GM13976 (cell line): ENCODE data around the gene KIAA1958.
"Not testable (repeated sequence)": the region's sequence is repeated elsewhere in the genome, so short reads cannot be mapped to it uniquely, and the experiment has no call there.

Experiments
- DNase-seq: peaks from one replicate; pipeline ENCODE4 v3.0.0; 2012; ENCODE audit warnings: low spot score
- CTCF ChIP-seq: IDR thresholded peaks from 2 replicates; pipeline ENCODE4 v1.5.1; 2012; ENCODE audit warnings: borderline replicate concordance, mild to moderate bottlenecking; ENCODE audit not compliant: insufficient read depth; ENCODE audit errors: extremely low read depth, missing control alignments, control extremely low read depth
- in situ Hi-C: fragments of 300-500 bp; cut with MboI; formaldehyde crosslinking; loops from one replicate; pipeline ENCODE4 v1.12.0; 2022; ENCODE audit warnings: low sequenced_read_pairs, mixed read lengths, inconsistent platforms; ENCODE audit not compliant: unreplicated experiment

KIAA1958 gene

GRCh38 chr9:112505086-112505485, 18.5 kb downstream of the KIAA1958 start:
- in situ Hi-C loops = no loop called here
- no peak for DNase-seq
- TF ChIP-seq CTCF = no peak

GRCh38 chr9:112505607-112506006, 19.0 kb downstream of the KIAA1958 start:
- in situ Hi-C loops = no loop called here
- no peak for TF ChIP-seq CTCF
- DNase-seq = no peak

DNA sequence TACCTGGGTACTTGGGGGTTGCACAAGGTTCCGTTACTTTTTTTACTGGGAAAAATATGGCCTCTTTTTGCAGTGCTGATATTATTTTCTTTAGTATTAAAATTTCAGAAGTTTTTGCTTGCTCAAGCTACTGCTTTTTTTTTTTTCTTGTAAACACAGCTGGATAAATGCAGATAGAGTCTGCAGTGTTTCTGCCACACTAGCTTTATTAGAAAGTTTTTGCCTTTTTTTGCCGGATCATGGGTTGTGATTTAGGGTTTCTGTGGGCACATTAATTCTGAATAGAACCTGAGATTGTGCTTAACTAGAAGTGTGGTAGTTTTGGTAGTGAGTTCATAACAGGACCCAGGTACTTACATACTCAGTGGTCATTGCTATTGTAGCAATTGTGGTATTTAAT, 19.9 kb downstream of the KIAA1958 start:
- TF ChIP-seq CTCF = no peak
- no peak for DNase-seq
- in situ Hi-C loops = no loop called here

- no peak for TF ChIP-seq CTCF
- in situ Hi-C loops = no loop called here
- no peak for DNase-seq
Observed at GRCh38 chr9:112507001-112507680, 20.5 kb downstream of the KIAA1958 start.

DNA sequence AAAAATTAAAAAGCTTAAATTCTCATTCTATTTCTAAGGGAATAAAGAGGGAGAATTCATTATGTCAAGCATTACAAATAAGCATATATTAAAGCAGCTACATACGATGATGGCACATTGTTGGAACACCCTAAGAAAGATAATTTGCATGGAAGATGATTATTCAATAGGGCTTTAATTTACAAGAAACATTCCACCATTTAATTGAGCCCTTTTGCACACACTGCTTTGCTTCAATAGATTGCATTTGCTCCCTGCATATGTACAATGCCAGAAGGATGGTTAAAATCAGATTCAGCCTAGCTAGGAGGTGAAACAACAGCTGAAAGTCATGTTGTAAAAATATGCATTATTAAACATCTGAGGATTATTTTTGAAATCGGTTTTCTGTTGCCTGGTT, 21.8 kb downstream of the KIAA1958 start:
- no peak for DNase-seq
- no peak for TF ChIP-seq CTCF
- in situ Hi-C loops = no loop called here

GRCh38 chr9:112512377-112512776, 25.8 kb downstream of the KIAA1958 start:
- in situ Hi-C loops = not testable (repeated sequence)

DNA sequence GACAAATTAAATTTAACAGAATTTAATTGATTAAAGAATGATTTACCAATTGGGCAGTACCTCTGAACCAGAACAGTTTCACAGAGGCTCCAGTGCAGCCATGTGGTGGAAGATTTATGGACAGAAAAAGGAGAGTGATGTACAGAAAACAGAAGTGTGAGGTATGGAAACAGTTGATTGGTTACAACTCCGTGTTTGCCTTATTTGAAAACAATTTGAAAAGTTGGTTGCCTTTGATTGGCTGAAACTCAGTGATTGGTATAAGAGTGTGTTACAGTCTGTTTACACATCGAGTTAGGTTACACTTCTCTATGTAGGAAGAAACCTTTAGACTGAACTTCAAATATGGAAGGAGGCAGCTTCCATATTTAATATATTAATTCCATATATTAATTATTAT, 30.1 kb downstream of the KIAA1958 start:
- DNase-seq = no peak
- TF ChIP-seq CTCF = no peak
- in situ Hi-C loops = no loop called here

More at GRCh38 chr9:112512377-112512776, 25.8 kb downstream of the KIAA1958 start:
- DNase-seq = not testable (repeated sequence)
